RWPE1 (cell line): ENCODE results near the gene TMEM229B.
A peak's percentile ranks its signal among the peaks of the same experiment; 100 is the strongest.

Source experiments
- CTCF ChIA-PET: fragments of 350-600 bp; sonication (Branson Sonifier 250); formaldehyde crosslinking; extraction: SDS; loops from one replicate; lab custom pipeline; 2021; lab: Yijun Ruan, JAX
- POLR2A ChIA-PET: fragments of 400-600 bp; formaldehyde crosslinking; extraction: SDS; loops from one replicate; lab custom pipeline; 2020; ENCODE audit warnings: antibody characterized with exemption; ENCODE audit not compliant: low non-redundant PET; lab: Yijun Ruan, JAX
- DNase-seq: peaks from one replicate; pipeline ENCODE4 v3.0.0; 2012; ENCODE audit warnings: low spot score
- H3K27ac ChIP-seq: fragments of 450-650 bp; 2 replicates; pipeline ENCODE4 v1.5.1; 2017
- CTCF ChIP-seq: fragments of 450-650 bp; conservative IDR thresholded peaks from 2 replicates; pipeline ENCODE4 v1.5.1; 2017; ENCODE audit warnings: low read depth, mild to moderate bottlenecking

The TMEM229B gene

GRCh38 chr14:67446371-67447032 is 42.0 kb downstream of the TMEM229B start:
- DNase-seq, result no peak
- no peak overlapping the region for H3K27ac ChIP-seq
- ChIA-PET POLR2A (no interaction called here), CTCF (interaction anchor here (0.6 to 1.5 kb wide), 2 partner anchors 16 to 87 kb away, joined by 3 to 6 read pairs; partner anchors contain the start of gene PLEKHH1)
- no peak for TF ChIP-seq CTCF

GRCh38 chr14:67444395-67444794 is 44.1 kb downstream of the TMEM229B start:
- peak; percentile 58 for DNase-seq
- POLR2A ChIA-PET, result no interaction called here
- peak overlapping the region; percentile 58; the same call in 1 of the 2 replicates for H3K27ac ChIP-seq
- no peak for TF ChIP-seq CTCF
- CTCF ChIA-PET, result interaction anchor here (1.3 kb wide), 1 partner anchor 17 kb away, joined by 6 read pairs; no protein-coding TSS in a partner anchor

GRCh38 chr14:67442139-67442906 is 46.2 kb downstream of the TMEM229B start:
- TF ChIP-seq CTCF, result no peak
- no peak for DNase-seq
- ChIA-PET POLR2A (no interaction called here), CTCF (interaction anchor here (0.7 to 0.9 kb wide), 2 partner anchors 9 to 41 kb away, joined by 3 read pairs; no protein-coding TSS in a partner anchor)
- no peak overlapping the region for H3K27ac ChIP-seq

- POLR2A ChIA-PET, result no interaction called here
- TF ChIP-seq CTCF, result no peak
- DNase-seq, result no peak
- H3K27ac ChIP-seq, result no peak overlapping the region
- CTCF ChIA-PET, result no interaction called here
Measured at GRCh38 chr14:67441672-67442071, 46.8 kb downstream of the TMEM229B start.

GRCh38 chr14:67441256-67441655 is 47.3 kb downstream of the TMEM229B start:
- TF ChIP-seq CTCF, result no peak
- ChIA-PET POLR2A (no interaction called here), CTCF (interaction anchor here (1.0 to 2.4 kb wide), 2 partner anchors 14 to 89 kb away, joined by 3 to 17 read pairs; no protein-coding TSS in a partner anchor)
- no peak for DNase-seq
- no peak overlapping the region for H3K27ac ChIP-seq

GRCh38 chr14:67440513-67440912 is 48.0 kb downstream of the TMEM229B start:
- no peak for DNase-seq
- H3K27ac ChIP-seq, result no peak overlapping the region
- ChIA-PET CTCF (interaction anchor here (1.0 to 2.4 kb wide), 2 partner anchors 13 to 89 kb away, joined by 3 to 17 read pairs; no protein-coding TSS in a partner anchor), POLR2A (no interaction called here)
- TF ChIP-seq CTCF, result no peak
